SH-SY5Y (cell line): ENCODE data around the gene TNIK.

Experiments
- GATA2 ChIP-seq: IDR thresholded peaks from 2 replicates; pipeline ENCODE4 v1.6.1; 2011; ENCODE audit warnings: mild to moderate bottlenecking, low read depth, low read length
- GATA3 ChIP-seq: IDR thresholded peaks from 2 replicates; pipeline ENCODE4 v1.6.1; 2011; ENCODE audit warnings: low read depth, mild to moderate bottlenecking, low read length, moderate library complexity

GRCh38 chr3:171396048-171396447 is 64.2 kb downstream of the TNIK start:
- TF ChIP-seq GATA2: no peak
- TF ChIP-seq GATA3: no peak
